Activated CD8-positive, alpha-beta memory T cell treated with anti-CD3 and anti-CD28 coated beads for 48 hours (primary cell): ENCODE measurements around the gene RPS26.
"Not testable (repeated sequence)": the region's sequence is repeated elsewhere in the genome, so short reads cannot be mapped to it uniquely, and the experiment has no call there.

Source experiments
- DNase-seq, 3 experiments: peaks; one replicate each; pipeline ENCODE4 v3.0.0-alpha.2; 2020; ENCODE audit warnings: low read depth in 2 of 3, low spot score in 2 of 3

Gene RPS26

GRCh38 chr12:56074396-56074795, 32.7 kb downstream of the RPS26 start:
- DNase-seq = no peak

GRCh38 chr12:56077966-56078365, 36.2 kb downstream of the RPS26 start:
- not testable (repeated sequence) for DNase-seq

GRCh38 chr12:56078427-56078826, 36.7 kb downstream of the RPS26 start:
- no peak for DNase-seq

GRCh38 chr12:56078931-56079722, 37.4 kb downstream of the RPS26 start:
- peak in 2 of 3 experiments; percentile 26 to 40 for DNase-seq

- DNase-seq = peak; percentile 33 to 52 (median 40)
Measured at GRCh38 chr12:56079723-56080555, 38.2 kb downstream of the RPS26 start, which contains the start of gene ERBB3. Gene ERBB3, plus strand, starts transcription at chr12:56080165. Its CDS starts 136 bp downstream, at chr12:56080301.

GRCh38 chr12:56080556-56081138, 38.9 kb downstream of the RPS26 start:
- DNase-seq = no peak

GRCh38 chr12:56081393-56082347, 40.0 kb downstream of the RPS26 start:
- no peak for DNase-seq

- DNase-seq = no peak
Measured at GRCh38 chr12:56082382-56082781, 40.7 kb downstream of the RPS26 start.

GRCh38 chr12:56082967-56083366, 41.2 kb downstream of the RPS26 start:
- DNase-seq = no peak

- DNase-seq = no peak
Measured at GRCh38 chr12:56084958-56085543, 43.3 kb downstream of the RPS26 start.

GRCh38 chr12:56086096-56086495, 44.4 kb downstream of the RPS26 start:
- DNase-seq = no peak

GRCh38 chr12:56086608-56087007, 44.9 kb downstream of the RPS26 start:
- DNase-seq = no peak

- no peak for DNase-seq
Measured at GRCh38 chr12:56087220-56087619, 45.5 kb downstream of the RPS26 start.
